Loucy (cell line): ENCODE measurements around the gene FKBP5.

Experiments
- H2AFZ ChIP-seq: fragments of 200-600 bp; sonication (generic); 2 replicates; pipeline ENCODE4 v1.6.0; 2016; ENCODE audit warnings: antibody characterized with exemption, mild to moderate bottlenecking, low read length, moderate library complexity
- H3F3A ChIP-seq: fragments of 200-600 bp; 2 replicates; pipeline ENCODE4 v1.6.0; 2016; ENCODE audit warnings: antibody characterized with exemption, low read depth, mild to moderate bottlenecking
- H3K27me3 ChIP-seq: fragments of 200-600 bp; sonication (generic); 2 replicates; pipeline ENCODE4 v1.6.1; 2014; ENCODE audit warnings: low read length, mild to moderate bottlenecking; ENCODE audit not compliant: insufficient read depth, poor library complexity, severe bottlenecking
- H3K36me3 ChIP-seq: fragments of 200-600 bp; sonication (generic); 2 replicates; pipeline ENCODE4 v1.6.1; 2016; ENCODE audit warnings: low read length; ENCODE audit not compliant: insufficient read depth
- H3K4me1 ChIP-seq: fragments of 200-600 bp; sonication (generic); 2 replicates; pipeline ENCODE4 v1.5.1; 2014; ENCODE audit warnings: low read length, mild to moderate bottlenecking; ENCODE audit not compliant: insufficient read depth, poor library complexity, severe bottlenecking
- H3K4me2 ChIP-seq: fragments of 200-600 bp; sonication (generic); 2 replicates; pipeline ENCODE4 v1.6.0; 2014; ENCODE audit warnings: antibody characterized with exemption, low read length, low read depth, mild to moderate bottlenecking; ENCODE audit not compliant: poor library complexity, severe bottlenecking
- H3K4me3 ChIP-seq: fragments of 200-600 bp; sonication (generic); 2 replicates; pipeline ENCODE4 v1.5.1; 2014; ENCODE audit warnings: low read length, mild to moderate bottlenecking, mixed read lengths; ENCODE audit not compliant: poor library complexity, severe bottlenecking
- H3K79me2 ChIP-seq: fragments of 200-600 bp; sonication (generic); 2 replicates; pipeline ENCODE4 v1.6.1; 2014; ENCODE audit warnings: low read length; ENCODE audit not compliant: insufficient read depth
- H3K9ac ChIP-seq: fragments of 200-600 bp; sonication (generic); 2 replicates; pipeline ENCODE4 v1.6.0; 2014; ENCODE audit warnings: mild to moderate bottlenecking, low read depth, low read length, moderate library complexity; ENCODE audit not compliant: poor library complexity, severe bottlenecking
- H3K9me2 ChIP-seq: fragments of 200-600 bp; sonication (generic); replicated peaks from 2 replicates; pipeline ENCODE4 v1.6.1; 2016; ENCODE audit warnings: low read depth, low read length, mixed read lengths
- H3K9me3 ChIP-seq: fragments of 200-600 bp; sonication (generic); 2 replicates; pipeline ENCODE4 v1.6.1; 2014; ENCODE audit warnings: mild to moderate bottlenecking, antibody characterized with exemption, low read length, low read depth; ENCODE audit not compliant: insufficient read depth
- H4K20me1 ChIP-seq: fragments of 200-600 bp; sonication (generic); 2 replicates; pipeline ENCODE4 v1.6.0; 2014; ENCODE audit warnings: antibody characterized with exemption, low read length, mild to moderate bottlenecking; ENCODE audit not compliant: insufficient read depth, poor library complexity, severe bottlenecking
- CTCF ChIP-seq: fragments of 200-600 bp; sonication (generic); conservative IDR thresholded peaks from 2 replicates; pipeline ENCODE4 v1.5.1; 2014; ENCODE audit warnings: mild to moderate bottlenecking, antibody characterized with exemption, low read length
- EZH2phosphoT487 ChIP-seq: fragments of 200-600 bp; IDR thresholded peaks from 2 replicates; pipeline ENCODE4 v1.6.1; 2018; ENCODE audit warnings: antibody characterized with exemption, mild to moderate bottlenecking, moderate library complexity, borderline replicate concordance

The FKBP5 gene

GRCh38 chr6:35669451-35670045 lies 19.2 kb downstream of the FKBP5 start:
- peaks cover 8% of the 10 kb centered on the region; the same call in 1 of the 2 replicates for H3K36me3 ChIP-seq
- no peaks in the 10 kb centered on the region for H3K9me3 ChIP-seq
- peak overlapping the region; percentile 74 for H3K4me2 ChIP-seq
- H3K79me2 ChIP-seq: peaks cover 100% of the 10 kb centered on the region
- H3F3A ChIP-seq: peaks cover 6% of the 10 kb centered on the region; the same call in 1 of the 2 replicates
- H3K4me3 ChIP-seq: peak overlapping the region; percentile 57
- H3K9me2 ChIP-seq: no peaks in the 10 kb centered on the region
- H2AFZ ChIP-seq: no peak overlapping the region
- H3K9ac ChIP-seq: peak overlapping the region; percentile 33
- TF ChIP-seq CTCF (no peak), EZH2phosphoT487 (no peak)
- H3K27me3 ChIP-seq: no peaks in the 10 kb centered on the region
- H3K4me1 ChIP-seq: peaks cover 49% of the 10 kb centered on the region
- peaks cover 80% of the 10 kb centered on the region for H4K20me1 ChIP-seq

GRCh38 chr6:35668744-35669450 lies 19.8 kb downstream of the FKBP5 start:
- no peaks in the 10 kb centered on the region for H3K27me3 ChIP-seq
- H3K4me2 ChIP-seq: peak overlapping the region; percentile 74
- peaks cover 6% of the 10 kb centered on the region; the same call in 1 of the 2 replicates for H3F3A ChIP-seq
- H3K4me1 ChIP-seq: peaks cover 49% of the 10 kb centered on the region
- H3K79me2 ChIP-seq: peaks cover 100% of the 10 kb centered on the region
- H3K36me3 ChIP-seq: peaks cover 8% of the 10 kb centered on the region; the same call in 1 of the 2 replicates
- TF ChIP-seq CTCF (no peak), EZH2phosphoT487 (no peak)
- peak overlapping the region; percentile 33 for H3K9ac ChIP-seq
- no peaks in the 10 kb centered on the region for H3K9me3 ChIP-seq
- no peaks in the 10 kb centered on the region for H3K9me2 ChIP-seq
- peak overlapping the region; percentile 57 for H3K4me3 ChIP-seq
- peaks cover 80% of the 10 kb centered on the region for H4K20me1 ChIP-seq
- H2AFZ ChIP-seq: no peak overlapping the region

- Histone ChIP-seq H4K20me1 (peaks cover 80% of the 10 kb centered on the region), H3K79me2 (peaks cover 100% of the 10 kb centered on the region), H3K9me3 (no peaks in the 10 kb centered on the region), H3K4me3 (no peak overlapping the region), H3K9me2 (no peaks in the 10 kb centered on the region), H3K36me3 (peaks cover 7% of the 10 kb centered on the region; the same call in 1 of the 2 replicates), H3K4me1 (peaks cover 53% of the 10 kb centered on the region), H2AFZ (no peak overlapping the region), H3K9ac (no peak overlapping the region), H3F3A (peaks cover 6% of the 10 kb centered on the region; the same call in 1 of the 2 replicates), H3K27me3 (no peaks in the 10 kb centered on the region), H3K4me2 (peak overlapping the region; percentile 74)
- TF ChIP-seq CTCF: no peak
- TF ChIP-seq EZH2phosphoT487: no peak
Observed at GRCh38 chr6:35668096-35668495, 20.6 kb downstream of the FKBP5 start.
